ENCODE results near the gene MEF2A.

Gene MEF2A

DNA sequence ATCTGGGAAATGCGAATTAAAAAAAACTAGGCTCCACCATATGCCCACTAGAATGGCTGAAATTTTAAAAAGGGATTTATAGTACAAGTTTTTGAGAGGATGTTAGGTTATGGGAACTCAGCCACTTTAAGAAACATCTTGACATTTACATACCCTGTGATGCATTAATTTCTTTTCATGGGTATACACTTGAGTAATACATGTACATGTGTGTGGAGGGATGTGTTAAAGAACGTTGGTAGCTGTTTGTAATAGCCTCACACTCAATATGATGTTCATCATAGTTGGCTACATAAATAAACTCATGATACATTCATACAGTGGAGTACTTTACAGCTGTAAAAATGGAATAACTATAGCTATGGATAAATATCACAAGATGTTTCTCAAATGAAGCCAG lies 40.9 kb downstream of the MEF2A start:
- no peak for DNase-seq

DNA sequence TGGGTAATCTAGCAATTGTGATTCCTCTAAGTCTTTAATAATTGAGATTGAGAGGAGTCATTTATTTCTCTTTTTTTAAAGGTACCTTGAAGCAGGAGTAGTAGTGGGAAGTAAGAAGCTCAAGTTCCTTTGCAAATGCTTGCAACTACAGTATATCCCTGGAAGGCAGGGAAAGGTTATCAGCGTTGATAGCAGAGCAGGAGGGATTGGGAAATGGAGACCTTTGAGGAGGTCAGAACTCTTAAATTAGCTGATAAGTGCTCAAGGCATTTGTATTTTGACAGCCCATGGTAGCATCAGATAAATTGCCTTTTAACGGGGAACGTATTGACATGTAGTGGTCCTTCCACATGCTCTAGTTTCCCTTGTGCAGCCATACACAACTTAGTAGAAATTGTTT lies 47.7 kb downstream of the MEF2A start:
- DNase-seq: no peak

DNA sequence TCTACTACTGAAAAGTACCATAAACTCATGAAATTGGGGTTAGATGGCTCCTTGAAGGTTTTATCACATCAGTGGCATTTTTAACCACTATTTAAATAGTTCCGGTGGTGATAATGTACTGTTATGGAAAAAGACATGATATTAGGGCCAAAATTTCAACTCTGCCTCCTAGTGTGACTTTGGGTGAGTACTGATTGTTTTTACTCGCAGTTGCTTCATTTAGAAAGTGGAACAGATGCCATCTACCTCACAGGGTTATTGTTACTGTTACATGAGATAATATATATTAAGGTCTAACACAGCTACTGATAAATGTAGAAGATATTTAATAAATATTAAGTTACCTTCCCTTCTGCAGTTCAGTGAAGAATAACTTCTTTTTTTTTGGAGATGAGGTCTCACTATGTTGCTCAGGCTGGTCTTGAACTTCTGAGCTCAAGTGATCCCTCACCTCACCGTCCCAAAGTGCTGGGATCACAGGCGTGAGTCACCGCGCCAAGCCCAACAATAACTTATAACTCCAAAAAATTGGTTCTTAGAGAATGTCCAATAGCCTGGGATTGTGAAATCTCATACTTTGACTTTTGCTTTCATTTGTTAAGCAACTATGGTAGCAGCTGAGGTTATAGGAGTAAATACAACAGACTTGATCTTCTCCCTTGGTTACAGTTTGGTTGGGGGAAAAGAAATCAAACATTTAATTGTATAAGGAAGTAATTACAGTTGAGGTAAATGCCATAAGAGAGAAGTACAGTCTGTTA lies 48.3 kb downstream of the MEF2A start:
- DNase-seq: no peak

DNA sequence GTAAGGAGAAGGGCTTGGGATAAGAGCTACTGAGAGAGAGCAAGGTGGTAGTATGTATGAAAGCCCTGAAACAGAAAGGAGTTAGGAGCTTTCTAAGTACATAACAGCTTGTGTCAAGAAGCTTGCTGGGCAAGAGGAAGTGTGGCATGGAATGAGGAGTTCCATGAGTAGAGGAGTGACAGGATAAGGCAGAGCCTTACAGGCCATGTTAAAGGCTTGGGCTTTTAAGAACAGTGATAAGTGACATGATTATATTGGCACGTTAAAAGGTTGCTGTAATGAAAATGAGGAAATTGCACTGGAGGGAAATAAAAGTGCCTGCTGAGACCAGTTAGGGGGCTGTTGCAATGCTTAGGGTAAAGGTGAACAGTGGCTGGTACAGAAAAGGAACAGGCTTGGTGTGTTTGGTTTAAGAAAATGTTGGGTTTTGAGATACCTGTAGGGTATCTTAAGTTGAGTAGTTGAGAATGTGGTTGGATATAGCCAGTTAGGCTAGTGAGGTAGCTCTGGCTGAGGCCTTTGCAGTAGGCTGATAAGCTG lies 49.0 kb downstream of the MEF2A start:
- DNase-seq: no peak

DNA sequence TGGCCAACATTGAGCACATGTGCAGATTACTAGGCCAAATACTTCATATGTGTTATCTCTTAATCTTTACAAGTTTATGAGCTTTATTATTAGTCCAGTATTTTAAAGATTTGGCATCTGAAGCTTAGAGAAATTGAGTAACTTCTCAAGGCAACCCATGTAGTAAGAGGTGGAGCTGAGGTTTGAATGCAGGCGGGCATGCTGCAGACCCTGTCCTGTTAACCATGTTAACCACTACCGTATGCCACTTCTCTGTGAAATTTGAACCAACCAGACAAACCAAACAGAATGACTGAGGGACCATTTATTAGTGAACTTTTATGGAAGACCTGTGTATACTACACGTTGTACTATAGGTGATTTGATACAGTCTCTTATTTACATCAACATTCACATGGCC lies 49.7 kb downstream of the MEF2A start:
- DNase-seq: no peak

DNA sequence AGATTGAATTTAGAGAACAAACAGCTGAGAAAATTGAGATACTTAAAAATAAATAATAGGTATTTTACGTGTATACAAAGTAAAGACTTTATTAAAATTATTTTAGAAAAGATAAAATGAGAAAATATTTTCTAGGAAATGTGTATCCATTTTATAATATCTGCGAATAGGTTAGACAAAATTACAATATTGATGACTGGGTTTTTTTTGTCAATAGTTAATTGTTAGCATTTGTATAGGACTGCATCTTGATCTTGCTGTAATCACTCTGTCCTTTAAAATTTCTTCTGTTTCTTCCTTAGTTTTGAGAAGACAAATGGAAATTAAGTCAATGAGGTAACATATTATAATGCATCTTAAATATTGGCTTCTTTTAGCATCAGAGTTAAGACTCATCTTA lies 50.3 kb downstream of the MEF2A start:
- no peak for DNase-seq

DNA sequence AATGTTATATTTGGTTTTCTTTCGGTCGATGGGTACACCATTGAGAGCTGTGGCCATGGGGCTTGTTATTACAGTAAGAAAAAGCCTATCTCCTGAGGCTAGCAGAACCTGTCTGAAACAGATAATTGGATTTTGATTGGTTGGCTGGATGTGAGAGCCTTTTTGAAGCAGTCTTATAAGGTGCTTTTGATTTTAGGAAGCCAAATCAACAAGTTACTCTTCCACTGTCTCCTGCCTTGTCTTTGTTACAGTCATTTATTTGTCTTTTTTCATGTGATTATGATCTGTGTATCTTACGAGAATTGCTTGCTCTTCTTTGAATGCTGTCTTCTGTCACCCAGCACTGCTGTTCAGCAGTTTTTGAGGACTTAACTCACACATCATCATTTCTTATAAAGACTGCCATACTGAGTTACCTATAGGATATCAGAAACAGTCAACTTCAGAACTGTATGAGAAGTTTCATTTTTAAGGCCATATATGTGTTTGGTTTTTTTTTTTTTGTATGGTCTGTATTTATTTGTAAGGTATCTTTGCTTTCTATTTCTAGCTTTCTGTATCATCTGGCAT lies 51.1 kb downstream of the MEF2A start:
- DNase-seq: no peak

DNA sequence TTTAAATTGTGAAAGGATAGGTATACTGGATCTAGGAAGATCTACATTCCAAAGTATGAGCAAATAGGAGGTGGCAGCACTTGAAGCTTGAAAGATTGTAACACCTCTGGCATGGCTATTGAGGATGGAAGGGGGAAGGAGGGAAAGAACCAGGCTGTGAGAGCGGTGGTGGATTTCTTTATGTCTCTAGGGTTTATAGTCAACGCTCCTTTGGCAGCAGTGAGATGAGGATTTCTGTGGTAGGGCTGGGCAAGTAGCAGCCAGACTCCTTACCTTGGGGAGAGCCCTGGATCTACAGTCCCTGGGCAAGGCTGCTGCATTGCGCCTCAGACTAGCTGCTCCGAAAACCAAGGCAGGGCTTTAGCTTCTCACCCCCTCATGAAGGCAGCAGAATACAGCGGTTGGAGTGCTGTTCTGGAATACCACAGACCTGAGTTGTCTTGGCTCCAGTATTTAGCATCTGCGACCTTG lies 53.2 kb downstream of the MEF2A start:
- no peak for DNase-seq

DNA sequence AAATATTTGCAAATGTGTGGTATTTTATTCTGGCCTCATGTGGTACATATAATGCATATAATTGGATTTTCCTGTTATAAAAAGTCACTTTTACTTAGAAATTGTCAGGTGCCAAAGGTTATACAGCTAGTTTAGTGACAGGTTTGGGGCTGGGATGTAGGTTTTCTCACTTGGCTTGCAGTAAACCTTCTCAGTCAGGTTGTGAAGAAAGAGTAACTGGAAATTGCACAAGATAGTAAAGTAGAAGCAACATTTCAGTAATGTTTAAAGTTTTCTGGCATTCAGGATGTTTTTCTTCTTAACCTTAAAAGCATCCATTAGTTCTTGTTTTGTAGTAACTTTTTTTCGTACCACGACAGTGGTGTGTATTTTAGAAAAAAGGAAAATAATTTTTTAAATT lies 53.9 kb downstream of the MEF2A start:
- no peak for DNase-seq

DNA sequence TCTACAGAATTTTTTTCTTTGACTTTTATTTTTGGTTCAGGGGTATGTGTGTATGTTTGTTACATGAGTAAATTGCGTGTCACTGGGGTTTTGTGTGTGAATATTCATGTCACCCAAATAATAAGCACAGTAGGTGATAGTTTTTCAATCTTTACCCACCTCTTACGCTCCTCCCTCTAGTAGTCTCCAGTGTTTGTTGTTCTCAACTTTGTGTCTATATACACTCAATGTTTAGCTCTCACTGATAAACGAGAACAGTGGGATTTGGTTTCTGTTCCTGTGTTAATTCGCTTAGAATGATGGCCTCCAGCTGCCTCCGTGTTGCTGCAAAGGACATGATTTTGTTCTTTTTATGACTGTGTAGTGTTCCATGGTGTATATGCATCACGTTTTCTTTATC lies 54.4 kb downstream of the MEF2A start:
- DNase-seq: no peak

DNA sequence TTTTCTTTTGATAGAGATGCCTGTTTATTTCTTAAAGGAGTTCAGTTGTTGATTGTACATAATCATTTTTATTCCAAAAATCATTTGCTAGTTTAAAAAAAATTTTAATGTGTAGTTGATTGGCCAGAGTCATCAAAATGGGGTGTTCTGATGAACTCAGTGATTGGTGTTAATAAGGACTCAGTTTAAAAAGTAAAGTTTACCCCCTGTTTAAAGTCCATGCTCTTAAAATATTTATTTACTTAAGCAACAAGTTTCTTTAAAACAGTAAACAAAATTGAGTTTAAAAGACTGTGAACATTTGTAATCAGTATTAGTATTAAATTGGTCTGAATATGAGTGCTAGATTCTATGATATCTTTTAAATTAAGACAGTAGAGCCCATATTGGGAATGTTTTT lies 56.0 kb downstream of the MEF2A start:
- no peak for DNase-seq

DNA sequence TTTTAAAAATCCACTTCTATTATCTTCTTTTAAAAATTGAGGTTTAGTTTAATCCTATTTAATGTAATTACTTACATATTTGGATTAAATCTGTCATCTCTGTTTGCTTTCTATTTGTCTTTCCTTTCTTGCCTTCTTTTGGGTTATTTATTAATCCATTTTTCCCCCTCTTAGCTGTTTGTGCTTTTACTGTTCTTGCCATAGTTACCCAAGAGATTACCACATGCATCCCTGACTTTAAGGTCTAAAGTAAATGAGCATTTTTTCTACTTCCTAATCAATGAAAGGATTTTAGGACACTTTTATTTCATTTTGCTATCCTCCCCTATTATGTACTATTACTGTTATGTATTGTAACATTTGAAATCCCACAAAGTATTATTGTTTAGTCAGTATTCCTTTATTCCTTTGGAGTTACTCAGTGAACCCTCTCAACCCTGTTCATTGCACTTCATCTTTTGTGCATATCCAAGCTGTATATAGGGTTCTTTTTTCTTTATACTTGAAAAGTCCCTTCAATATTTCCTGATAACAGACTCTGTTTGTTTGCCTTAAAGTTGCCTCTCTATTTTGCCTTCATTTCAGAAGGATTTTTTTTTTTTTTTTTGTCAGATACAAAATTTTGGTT lies 62.7 kb downstream of the MEF2A start:
- DNase-seq: no peak

DNA sequence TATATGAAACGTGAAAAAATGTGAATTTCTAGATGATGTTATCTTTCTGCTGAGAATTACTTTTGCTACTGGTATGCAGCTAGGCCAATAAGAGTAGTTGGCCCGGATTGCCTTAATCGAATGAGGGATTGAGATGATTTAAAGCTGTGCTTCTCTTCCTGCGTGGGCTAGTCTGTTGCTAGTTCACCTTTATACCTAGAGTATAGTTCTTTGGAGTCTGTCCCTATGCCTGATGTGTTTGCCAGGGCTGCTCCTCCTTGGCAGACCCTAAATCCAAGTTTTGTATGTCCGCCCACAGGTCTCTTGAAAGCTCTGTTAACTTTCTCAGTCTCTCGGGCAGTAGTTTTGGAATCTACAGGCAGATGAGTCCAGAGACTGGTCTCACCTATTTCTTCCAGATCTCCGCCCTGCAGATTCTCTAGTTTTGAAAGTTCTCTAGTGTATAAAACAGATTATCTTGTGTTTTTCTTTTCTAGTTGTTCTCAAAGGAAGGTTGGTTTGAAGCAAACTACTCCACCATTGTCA lies 64.9 kb downstream of the MEF2A start:
- DNase-seq: no peak

DNA sequence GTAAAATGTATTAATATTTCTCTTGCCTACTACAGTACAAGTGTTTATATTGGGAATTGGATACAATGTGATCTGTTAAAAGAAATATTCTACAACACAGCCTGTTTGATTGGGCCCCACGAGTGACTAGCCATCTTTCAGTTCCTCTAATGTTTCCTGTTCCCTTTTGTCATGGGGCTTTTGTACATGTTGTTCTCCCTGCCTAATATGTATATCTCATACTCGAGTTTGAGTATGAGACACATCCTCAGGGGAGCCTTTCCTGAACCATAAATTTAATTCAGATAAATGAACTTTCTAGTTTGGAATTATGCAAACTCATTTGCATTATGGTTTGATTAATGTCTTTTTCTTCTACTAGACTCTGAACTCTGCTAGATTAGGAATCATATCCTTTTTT lies 65.5 kb downstream of the MEF2A start:
- DNase-seq: no peak

DNA sequence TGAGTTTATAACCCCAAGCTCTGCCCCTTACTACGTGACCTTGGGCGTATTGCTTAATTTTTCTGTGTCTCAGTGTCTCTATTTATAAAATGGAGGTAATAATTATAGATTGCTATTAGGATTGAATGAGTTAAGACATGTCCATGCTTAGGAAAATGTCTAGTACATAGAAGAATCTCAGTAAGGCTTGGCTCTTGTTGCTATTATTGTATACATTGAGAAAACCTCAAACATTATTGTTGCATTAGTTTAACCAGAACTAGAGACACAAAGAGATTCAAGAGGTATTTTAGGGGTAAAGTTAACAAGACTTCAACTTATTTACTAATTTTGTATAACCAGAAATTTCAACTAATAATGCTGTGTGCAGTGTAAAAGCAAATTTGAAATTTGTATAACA lies 66.7 kb downstream of the MEF2A start:
- no peak for DNase-seq

DNA sequence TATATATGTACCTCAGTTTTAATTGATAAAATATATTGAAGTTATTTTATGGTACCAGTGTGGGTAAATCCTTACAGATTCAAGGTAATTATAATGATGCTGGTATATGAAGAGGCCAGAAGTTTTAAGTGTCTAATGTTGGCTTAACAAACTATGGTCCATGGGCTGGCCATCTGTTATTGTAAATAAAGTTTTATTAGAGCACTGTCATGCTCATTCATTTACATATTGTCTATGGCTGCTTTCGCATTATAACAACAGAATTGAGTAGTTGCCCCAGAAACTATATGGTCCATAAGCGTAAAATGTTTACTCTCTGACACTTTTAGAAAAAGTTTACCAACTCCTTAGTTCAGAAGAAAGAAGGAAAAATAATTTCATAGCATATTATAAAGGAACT lies 67.9 kb downstream of the MEF2A start:
- no peak for DNase-seq

DNA sequence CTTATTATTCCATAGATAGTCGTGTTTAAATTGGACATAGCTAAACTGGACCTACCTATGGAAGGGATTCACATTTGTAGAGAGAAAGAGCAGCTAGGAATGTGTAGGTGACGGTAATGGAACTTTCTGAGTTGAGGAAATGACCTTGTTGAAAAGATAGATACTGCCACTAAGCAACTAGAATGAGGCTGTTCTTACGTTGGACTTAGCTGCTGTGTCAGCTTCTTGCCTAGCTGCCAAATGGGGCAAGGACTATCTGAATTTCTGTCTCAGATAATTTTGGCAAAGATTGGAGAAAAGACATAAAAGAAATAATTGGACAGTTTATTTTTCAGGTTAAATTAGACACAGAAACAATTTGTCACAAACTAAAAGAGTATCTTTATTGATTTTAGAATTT lies 68.8 kb downstream of the MEF2A start:
- no peak for DNase-seq

DNA sequence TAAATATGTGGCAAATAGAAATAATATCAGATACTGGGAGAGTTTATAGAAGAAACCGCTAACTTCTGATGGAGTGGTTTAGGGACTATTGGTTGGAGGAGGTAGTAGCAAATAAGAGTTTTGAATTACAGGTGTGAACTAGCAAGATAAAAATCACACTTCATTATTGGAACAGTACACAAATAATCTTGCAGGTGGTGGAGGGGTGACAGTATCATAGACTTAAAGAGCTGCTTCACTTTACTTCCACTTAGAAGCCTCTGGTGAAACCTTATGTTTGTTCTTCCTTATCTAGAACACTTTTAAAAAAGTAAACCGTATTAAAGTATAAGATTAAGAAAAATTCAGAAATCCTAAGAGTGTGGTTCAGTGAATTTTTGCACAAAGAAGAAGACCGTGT lies 69.4 kb downstream of the MEF2A start:
- no peak for DNase-seq

DNA sequence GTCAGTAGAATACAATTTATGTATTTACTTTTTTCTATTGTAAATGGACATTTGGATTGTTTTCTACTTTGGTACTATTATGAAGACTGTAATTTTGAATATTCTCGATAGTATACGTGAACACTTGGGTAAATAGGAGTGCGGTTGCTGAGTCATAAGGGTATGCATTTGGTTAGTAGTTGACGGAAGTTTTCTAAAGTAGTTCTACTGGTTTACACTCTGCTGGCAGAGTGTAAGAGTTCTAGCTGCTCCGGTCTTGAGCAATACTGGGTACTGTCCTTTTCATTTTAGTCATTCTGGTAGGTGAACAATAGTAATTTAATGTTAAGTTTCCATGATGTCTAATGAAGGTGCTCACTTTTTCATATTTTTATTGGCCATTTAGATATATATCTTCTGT lies 70.0 kb downstream of the MEF2A start:
- no peak for DNase-seq

DNA sequence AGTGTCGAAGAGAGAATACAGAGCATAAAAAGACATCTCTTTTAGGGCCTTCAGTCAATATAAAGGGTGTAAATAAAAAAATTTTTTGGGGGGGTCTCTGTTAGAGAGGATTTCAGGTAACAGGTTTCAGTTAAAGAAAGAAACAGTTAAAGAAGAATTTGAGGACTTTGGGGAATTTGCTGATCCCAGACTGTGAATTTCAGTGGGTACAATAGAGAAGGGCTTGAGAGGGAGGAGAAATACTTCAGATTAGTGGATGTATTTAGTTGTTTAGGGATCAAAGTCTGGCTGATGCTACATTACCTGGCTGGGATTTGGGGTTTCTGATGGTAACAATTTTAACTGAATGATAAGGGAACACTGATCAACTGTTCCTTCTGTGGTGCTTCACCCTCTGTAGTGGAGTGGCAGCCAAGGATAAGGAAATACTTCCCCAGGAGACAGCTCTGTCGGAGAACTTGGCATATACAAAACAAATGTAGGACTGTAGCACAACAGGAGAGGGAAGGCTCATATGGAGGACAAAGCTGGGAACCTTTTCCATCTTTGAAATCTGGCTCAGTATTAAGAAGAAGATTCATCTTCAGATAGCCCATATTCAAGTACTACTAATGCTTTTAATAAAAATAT lies 79.2 kb downstream of the MEF2A start:
- DNase-seq: no peak

DNA sequence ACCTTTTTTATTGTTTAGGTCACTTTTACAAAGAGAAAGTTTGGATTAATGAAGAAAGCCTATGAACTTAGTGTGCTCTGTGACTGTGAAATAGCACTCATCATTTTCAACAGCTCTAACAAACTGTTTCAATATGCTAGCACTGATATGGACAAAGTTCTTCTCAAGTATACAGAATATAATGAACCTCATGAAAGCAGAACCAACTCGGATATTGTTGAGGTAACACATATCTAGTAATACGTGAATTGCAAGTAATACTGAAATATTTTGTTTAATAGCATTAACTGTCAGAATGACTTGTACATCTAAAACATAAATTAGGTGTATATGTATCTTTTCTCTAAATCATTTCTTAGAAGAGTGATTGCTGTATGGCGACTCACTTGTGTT lies 79.8 kb downstream of the MEF2A start:
- no peak for DNase-seq

DNA sequence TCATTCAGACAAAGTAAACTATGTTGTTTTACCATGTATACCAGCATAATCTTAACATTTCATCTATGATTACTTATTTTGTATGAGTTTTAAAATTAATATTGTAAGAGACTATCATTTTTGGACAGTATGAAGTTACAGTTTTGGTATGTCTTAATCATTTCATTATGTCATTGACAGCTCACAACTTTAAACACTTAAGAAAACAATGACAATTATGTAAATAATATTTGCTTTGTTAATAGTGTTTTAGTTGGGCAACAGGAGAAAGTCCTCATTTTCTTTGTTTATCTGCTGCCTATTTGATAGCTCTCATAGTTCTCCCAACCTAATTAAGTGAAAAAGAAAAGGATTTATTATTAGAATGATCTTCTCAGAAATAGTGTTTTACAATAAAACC lies 80.2 kb downstream of the MEF2A start:
- no peak for DNase-seq

DNA sequence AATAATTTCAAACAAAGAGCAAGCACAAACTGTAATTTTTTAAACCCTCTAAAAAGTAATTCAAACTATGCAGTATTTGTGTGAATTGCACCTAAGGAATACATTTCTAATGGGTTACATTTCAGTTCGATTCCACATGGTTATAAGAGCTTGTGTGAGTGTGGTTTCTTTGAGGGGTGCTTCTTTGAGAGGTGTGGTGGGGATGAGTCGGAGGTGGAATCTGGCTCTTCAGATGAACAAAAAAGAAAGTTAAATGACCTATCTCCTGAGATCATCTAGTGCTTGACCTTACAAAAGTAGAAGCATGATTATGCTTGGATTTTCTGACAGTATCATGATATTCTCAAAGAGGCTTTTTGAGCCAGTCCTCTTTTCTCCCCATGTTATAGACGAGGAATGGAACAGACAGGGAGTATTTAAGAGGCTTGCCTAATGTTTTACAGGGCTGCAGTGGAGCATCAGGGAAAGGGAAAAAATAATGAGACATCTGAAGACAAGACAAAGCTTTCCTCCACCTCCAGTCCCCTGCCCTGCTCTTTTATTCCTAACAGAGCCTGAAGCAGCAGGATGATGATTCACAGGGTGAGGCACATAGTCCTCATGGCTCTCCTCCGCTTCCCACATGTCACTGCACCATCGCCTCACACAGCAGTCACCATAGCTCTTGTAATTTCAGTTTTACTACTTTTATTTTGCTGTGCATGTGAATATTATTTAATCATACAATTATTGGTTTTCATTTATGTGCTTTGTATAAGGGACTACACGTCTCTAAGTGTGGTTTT lies 85.4 kb downstream of the MEF2A start:
- DNase-seq: no peak

Data from activated CD4-positive, alpha-beta T cell treated with anti-CD3 and anti-CD28 coated beads for 4 hours (primary cell).